Measurements from ENCODE around the gene AKAP6.
"Not testable (repeated sequence)": the region's sequence is repeated elsewhere in the genome, so short reads cannot be mapped to it uniquely, and the experiment has no call there.

The AKAP6 gene

DNA sequence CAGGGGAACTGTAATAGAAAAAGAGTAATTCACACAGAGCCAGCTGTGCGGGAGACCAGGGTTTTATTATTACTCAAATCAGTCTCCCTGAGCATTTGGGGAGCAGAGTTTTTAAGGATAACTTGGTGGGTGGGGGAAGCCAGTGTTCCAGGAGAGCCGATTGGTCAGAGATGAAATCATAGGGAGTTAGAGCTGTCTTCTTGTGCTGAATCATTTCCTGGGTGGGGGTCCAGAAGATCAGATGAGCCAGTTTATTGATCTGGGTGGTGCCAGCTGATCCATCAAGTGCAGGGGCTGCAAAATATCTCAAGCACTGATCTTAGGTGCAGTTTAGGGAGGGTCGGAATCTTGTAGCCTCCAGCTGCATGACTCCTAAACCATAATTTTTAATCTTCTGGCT, 44.1 kb downstream of the AKAP6 start:
- not testable (repeated sequence) for DNase-seq

- no peak for DNase-seq
Measured at GRCh38 chr14:32374155-32374554, 45.1 kb downstream of the AKAP6 start.

GRCh38 chr14:32375663-32376062, 46.6 kb downstream of the AKAP6 start:
- no peak for DNase-seq

GRCh38 chr14:32377046-32377646, 48.0 kb downstream of the AKAP6 start:
- DNase-seq, result no peak

DNA sequence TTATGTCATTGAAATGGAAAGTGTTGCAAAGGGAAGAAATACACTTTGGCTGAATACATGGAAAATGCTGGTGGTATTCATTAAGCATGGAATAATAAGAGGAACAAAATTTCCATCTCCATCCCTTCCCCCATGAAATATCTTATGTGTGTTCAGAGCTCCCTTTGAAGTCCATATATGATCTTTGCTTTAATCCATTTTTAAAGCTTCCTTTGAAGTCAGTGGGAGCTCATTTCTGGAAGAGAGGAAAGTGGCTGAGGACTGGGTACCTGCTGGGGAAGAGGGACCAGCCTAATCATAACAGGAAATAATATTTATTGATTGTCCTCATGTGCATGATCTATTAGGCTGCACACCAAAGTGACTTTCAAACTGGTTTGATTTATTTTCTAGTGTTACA, 49.2 kb downstream of the AKAP6 start:
- no peak for DNase-seq

DNA sequence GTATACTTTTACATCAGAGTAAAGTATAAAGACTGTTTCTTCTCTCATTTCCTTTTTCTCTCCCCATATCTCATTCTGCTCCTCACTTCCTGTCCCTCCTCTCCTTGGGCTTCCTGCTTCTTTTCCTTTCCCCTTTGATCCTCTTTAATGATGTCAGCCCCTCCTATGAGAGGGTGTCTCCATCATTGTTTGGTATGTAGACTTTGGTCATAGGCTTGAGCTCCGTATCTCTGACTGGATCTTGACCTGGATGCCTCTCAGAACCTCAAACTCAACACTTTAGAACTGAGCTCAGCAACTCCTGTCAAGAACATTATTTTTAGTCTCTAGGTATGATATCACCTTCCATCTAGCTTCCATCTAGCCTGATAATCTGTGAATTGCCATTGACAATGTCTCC, 50.3 kb downstream of the AKAP6 start:
- no peak for DNase-seq

GRCh38 chr14:32381869-32382268, 52.8 kb downstream of the AKAP6 start:
- no peak for DNase-seq

DNA sequence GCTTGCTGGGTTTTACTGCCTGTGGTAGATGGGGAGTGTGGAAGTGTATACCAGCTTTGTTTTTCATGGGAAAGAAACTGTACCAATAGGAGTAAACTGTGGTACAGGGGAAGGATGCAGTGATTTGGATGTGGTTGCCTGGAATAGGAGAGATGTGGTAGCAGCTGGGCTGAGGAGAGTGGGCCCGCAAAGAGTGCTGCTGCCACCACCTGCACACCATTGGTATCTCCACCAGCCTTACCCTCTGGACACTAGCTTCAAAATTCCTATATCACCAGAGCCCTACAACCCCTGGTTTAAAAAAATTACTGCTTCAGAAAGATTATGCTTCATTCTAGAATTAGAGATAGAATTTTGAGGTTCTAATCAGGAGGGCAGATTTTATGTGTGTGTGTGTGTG, 53.6 kb downstream of the AKAP6 start:
- DNase-seq, result no peak

GRCh38 chr14:32383364-32384009, 54.4 kb downstream of the AKAP6 start:
- DNase-seq, result no peak

DNA sequence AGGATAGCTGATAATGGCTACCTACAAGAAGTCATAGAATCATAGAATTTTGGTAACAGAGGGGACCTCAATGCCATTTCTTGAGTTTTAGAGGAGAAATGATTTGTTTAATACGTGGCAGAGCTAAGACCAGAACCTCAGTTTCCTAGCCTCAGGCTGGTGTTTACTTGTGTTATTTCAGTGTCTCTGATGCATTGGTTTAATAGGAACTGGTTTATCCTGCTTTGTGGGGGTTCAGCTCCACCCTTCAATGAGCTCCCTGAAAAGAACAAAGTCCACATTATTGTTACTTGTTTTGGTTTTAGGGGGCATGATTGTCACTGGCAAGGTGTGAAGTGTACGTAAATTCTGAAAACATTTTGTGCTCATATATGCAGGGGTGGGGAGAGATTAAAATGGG, 55.4 kb downstream of the AKAP6 start:
- no peak for DNase-seq

DNA sequence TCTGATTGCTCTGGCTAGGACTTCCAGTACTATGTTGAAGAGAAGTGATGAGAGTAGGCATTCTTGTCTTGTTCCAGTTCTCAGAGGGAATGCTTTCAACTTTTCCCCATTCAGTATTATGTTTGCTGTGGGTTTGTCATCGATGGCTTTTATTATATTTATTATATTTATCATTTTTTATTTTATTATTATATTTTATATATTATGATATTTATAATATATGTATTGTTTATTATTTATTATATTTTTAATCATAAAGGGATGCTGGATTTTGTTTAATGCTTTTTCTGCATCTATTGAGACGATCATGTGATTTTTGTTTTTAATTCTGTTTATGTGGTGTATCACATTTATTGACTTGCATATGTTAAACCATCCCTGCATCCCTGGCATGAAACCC, 58.2 kb downstream of the AKAP6 start:
- DNase-seq, result not testable (repeated sequence)

GRCh38 chr14:32393119-32393518, 64.0 kb downstream of the AKAP6 start:
- no peak for DNase-seq

GRCh38 chr14:32394038-32394437, 64.9 kb downstream of the AKAP6 start:
- no peak for DNase-seq

- no peak for DNase-seq
Measured at GRCh38 chr14:32396885-32397284, 67.8 kb downstream of the AKAP6 start.

DNA sequence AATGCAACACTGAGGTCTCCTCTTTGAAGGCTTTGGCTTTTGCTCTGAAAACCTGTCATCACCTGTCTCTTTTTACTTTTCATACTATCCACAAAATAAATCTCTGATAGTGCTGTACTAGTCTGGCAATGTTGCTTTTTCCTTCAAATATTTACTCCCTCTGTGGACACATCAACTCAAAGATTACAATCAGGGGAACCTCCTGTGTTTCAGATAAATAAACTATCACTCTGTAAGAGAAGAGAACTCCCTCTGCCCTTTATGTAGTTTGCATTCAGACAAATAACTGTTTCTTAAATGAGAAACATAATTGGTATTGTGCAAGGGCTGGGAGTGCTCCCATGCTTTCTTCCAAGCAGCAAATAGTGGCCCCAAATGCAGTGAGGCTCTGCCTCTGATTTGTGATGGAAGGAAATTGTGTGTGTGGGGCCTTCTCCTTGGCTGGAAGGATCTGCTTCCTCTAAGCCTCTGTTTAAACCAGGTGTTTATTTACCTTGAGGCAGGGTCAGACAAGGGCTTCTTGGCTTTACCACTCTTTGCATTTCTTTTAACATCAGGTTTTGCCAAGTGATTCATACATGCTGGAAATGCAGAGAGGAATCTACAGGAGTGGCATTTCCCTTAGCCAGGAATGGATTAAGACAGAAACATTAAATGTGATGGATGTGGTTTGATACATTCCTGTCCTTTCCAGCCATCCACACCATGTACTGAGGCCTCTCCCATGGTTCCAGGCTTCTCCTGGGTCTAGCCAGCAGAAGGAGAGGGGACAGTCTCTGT, 69.0 kb downstream of the AKAP6 start:
- DNase-seq, result no peak

GRCh38 chr14:32399920-32400319, 70.8 kb downstream of the AKAP6 start:
- DNase-seq, result no peak

- no peak for DNase-seq
Measured at GRCh38 chr14:32400480-32400879, 71.4 kb downstream of the AKAP6 start.

- DNase-seq, result no peak
Measured at GRCh38 chr14:32403021-32403420, 73.9 kb downstream of the AKAP6 start.

- no peak for DNase-seq
Measured at GRCh38 chr14:32403688-32404087, 74.6 kb downstream of the AKAP6 start.

GRCh38 chr14:32404784-32405573, 75.9 kb downstream of the AKAP6 start:
- no peak for DNase-seq

GRCh38 chr14:32405856-32406255, 76.8 kb downstream of the AKAP6 start:
- no peak for DNase-seq

DNA sequence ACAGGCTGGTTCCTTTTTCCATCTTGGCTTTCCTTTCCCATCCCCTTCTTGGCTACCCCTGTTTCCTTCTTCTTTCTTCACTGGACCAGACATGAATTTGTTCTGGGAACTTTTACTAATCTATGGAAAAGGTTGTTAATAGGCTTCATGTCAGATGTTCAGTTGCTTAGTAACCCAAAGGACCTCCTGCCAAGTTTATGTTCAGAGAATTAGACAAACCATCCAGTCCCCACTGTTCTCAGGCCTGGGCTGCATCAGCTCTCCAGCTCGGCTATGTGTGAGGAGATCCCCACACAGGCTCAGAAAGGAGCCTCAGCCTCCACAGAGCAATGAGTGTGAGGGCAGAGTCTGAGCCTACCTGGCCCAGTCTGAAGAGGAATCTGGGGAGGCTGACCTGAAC, 78.0 kb downstream of the AKAP6 start:
- no peak for DNase-seq

DNA sequence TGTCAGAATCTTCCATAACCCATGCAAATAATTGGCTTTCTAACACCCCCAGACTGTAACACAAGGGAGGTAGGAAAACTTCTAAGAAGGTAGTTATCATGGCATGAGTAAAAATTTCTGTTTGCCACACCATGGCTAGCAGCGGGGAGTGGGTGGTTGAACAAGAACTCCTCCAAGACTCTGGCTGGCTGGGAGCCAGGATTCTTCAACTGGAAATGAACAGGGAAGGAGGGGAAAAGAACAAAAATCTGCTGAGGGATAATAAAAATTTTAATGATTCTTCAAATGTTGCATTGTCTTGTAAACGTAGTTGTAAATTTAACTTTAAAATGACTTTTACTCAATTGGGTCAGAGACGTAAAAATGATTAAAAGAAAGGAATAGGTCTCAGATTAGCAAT, 78.9 kb downstream of the AKAP6 start:
- DNase-seq, result no peak

DNA sequence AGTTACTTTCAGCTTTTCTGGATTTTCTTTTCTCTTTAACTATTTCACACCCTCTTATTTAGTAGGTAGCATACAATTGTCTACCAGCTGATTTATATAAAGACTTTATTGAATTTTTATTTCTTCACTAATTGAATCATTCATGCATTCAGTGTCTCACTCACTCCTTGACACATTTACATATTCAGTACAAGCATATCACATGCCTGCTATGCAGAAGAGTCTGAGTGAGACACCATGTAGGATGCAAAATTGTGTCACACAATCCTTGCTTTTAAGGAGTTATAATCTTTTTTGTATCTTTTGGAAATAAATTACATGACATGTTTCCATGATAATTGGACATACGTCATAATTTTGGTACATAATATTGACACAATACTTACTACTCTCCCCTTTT, 83.0 kb downstream of the AKAP6 start:
- DNase-seq, result no peak
